Esophagus muscularis mucosa (tissue), 4 donors: ENCODE measurements around the gene MDGA2. TPM values are rescaled to one million over a fixed set of nuclear protein-coding genes. Genes with fewer than 3 reads are reported as not detected.

ENCODE experiments used
- DNase-seq: peaks from one replicate; pipeline ENCODE4 v3.0.0-alpha.2; 2017; ENCODE audit errors: extremely low spot score
- H3K27ac ChIP-seq, 4 donors: fragments of 200-600 bp; sonication (generic); replicated peaks in 1 of 4; 1 replicate in 3 of 4; 2 replicates in 1 of 4; pipeline ENCODE4 v1.5.1; 2016 to 2019; ENCODE audit warnings: mild to moderate bottlenecking in 1 of 4
- H3K27me3 ChIP-seq, 4 donors: fragments of 200-600 bp; sonication (generic); one replicate each; pipeline versions ENCODE4 v1.5.1 to v1.6.0; 2016 to 2019
- H3K36me3 ChIP-seq, 4 donors: fragments of 200-600 bp; sonication (generic); one replicate each; pipeline ENCODE4 v1.5.1; 2016 to 2019
- H3K4me1 ChIP-seq, 4 donors: fragments of 200-600 bp; sonication (generic); one replicate each; pipeline ENCODE4 v1.5.1; 2016 to 2019
- H3K4me3 ChIP-seq, 4 donors: fragments of 200-600 bp; sonication (generic); 1 replicate in 2 of 4; 2 replicates in 2 of 4; pipeline ENCODE4 v1.5.1; 2016 to 2019; ENCODE audit warnings: mild to moderate bottlenecking in 4 of 4, moderate library complexity in 1 of 4
- H3K9me3 ChIP-seq, 4 donors: fragments of 200-600 bp; sonication (generic); 1 replicate in 3 of 4; 2 replicates in 1 of 4; pipeline ENCODE4 v1.5.1; 2016 to 2019
- CTCF ChIP-seq, 3 experiments: fragments of 200-600 bp in 2 of 3; fragments of 450-650 bp in 1 of 3; sonication (generic) in 2 of 3; IDR thresholded peaks; one replicate each; pipeline ENCODE4 v1.5.1; 2017 to 2019; ENCODE audit warnings: antibody characterized with exemption in 3 of 3, mild to moderate bottlenecking in 2 of 3, moderate library complexity in 1 of 3
- EP300 ChIP-seq: sonication (generic); formaldehyde crosslinking; IDR thresholded peaks from one replicate; pipeline ENCODE4 v1.6.1; 2017; ENCODE audit warnings: antibody characterized with exemption
- POLR2A ChIP-seq: fragments of 450-650 bp; IDR thresholded peaks from one replicate; pipeline ENCODE4 v1.6.1; 2017; ENCODE audit warnings: antibody characterized with exemption, moderate library complexity, mild to moderate bottlenecking, low read depth
- POLR2AphosphoS5 ChIP-seq, 2 donors: sonication (generic); formaldehyde crosslinking; IDR thresholded peaks; one replicate each; pipeline ENCODE4 v1.6.1; 2017; ENCODE audit warnings: antibody characterized with exemption in 2 of 2
- WGBS: methylation state at CpG from one replicate; pipeline ENCODE4 v1.1.5; 2018; 5-methylcytosine and 5-hydroxymethylcytosine counted together
- intact Hi-C: fragments of 100-400 bp; cut with DNase I; formaldehyde crosslinking; loops from one replicate; pipeline ENCODE4 v1.15.1; 2023
- total RNA-seq, 4 donors: library from RNA; depleted of rRNA; stranded (reverse); fragments of >200 nt; gene quantifications; one replicate each; pipeline versions ENCODE4 v1.1.0 to v1.2.1, GENCODE V29; 2016

The MDGA2 gene
- total RNA-seq: under 1 TPM in 1 of 4 donors, not detected in 3; under 0.01 TPM

- H3K27me3 ChIP-seq: peaks cover 0 to 49% (median 11%) of the 10 kb centered on the region in 4 donors
- H3K27ac ChIP-seq: no peak within 1 kb of the TSS
- no peaks in the 10 kb centered on the region for H3K9me3 ChIP-seq
- WGBS: under 1% methylated on average over 43 of the region's 90 CpGs
- peaks cover 12 to 30% (median 28%) of the 10 kb centered on the region in 4 donors for H3K4me1 ChIP-seq
- peak within 1 kb of the TSS; percentile 33 to 51 (median 44) for H3K4me3 ChIP-seq
- no peak for DNase-seq
- intact Hi-C loops: no loop called here
- H3K36me3 ChIP-seq: no peaks in the 10 kb centered on the region
- no peak for TF ChIP-seq POLR2A
- no peak for TF ChIP-seq POLR2AphosphoS5 (IDR thresholded peaks at IDR 0.05)
- TF ChIP-seq EP300: no peak
- TF ChIP-seq CTCF (IDR thresholded peaks at IDR 0.05): no peak
Measured at GRCh38 chr14:47675466-47676314, at the start of gene MDGA2. Gene MDGA2, minus strand, starts transcription at chr14:47675605.

GRCh38 chr14:47722929-47723693 is 47.7 kb upstream of the MDGA2 start:
- no peak for TF ChIP-seq EP300
- no peak for TF ChIP-seq POLR2AphosphoS5 (IDR thresholded peaks at IDR 0.05)
- no peak for TF ChIP-seq POLR2A
- TF ChIP-seq CTCF (IDR thresholded peaks at IDR 0.05): no peak
- no peak for DNase-seq
- Histone ChIP-seq H3K4me3 (no peak overlapping the region), H3K4me1 (no peaks in the 10 kb centered on the region), H3K36me3 (no peaks in the 10 kb centered on the region), H3K27ac (no peak overlapping the region), H3K9me3 (no peaks in the 10 kb centered on the region), H3K27me3 (no peaks in the 10 kb centered on the region)
- intact Hi-C loops: no loop called here
- WGBS: 82% methylated on average over 2 of the region's 2 CpGs

- H3K36me3 ChIP-seq: no peaks in the 10 kb centered on the region
- DNase-seq: no peak
- H3K4me1 ChIP-seq: no peaks in the 10 kb centered on the region
- H3K27ac ChIP-seq: no peak overlapping the region
- TF ChIP-seq CTCF (IDR thresholded peaks at IDR 0.05) (no peak), EP300 (no peak)
- no peak overlapping the region for H3K4me3 ChIP-seq
- H3K27me3 ChIP-seq: no peaks in the 10 kb centered on the region
- intact Hi-C loops: no loop called here
- WGBS: 90% methylated on average over 4 of the region's 4 CpGs
- H3K9me3 ChIP-seq: peaks cover 0 to 3% (median 0%) of the 10 kb centered on the region in 4 donors
Measured at GRCh38 chr14:47720281-47720680, 44.9 kb upstream of the MDGA2 start.

- TF ChIP-seq EP300 (no peak), POLR2A (no peak), CTCF (IDR thresholded peaks at IDR 0.05) (no peak), POLR2AphosphoS5 (IDR thresholded peaks at IDR 0.05) (no peak)
- no peaks in the 10 kb centered on the region for H3K4me1 ChIP-seq
- H3K27me3 ChIP-seq: no peaks in the 10 kb centered on the region
- no peaks in the 10 kb centered on the region for H3K36me3 ChIP-seq
- DNase-seq: no peak
- no peak overlapping the region for H3K4me3 ChIP-seq
- H3K27ac ChIP-seq: no peak overlapping the region
- H3K9me3 ChIP-seq: peaks cover 0 to 3% (median 0%) of the 10 kb centered on the region in 4 donors
- 89% methylated on average over 3 of the region's 3 CpGs for WGBS
- intact Hi-C loops: no loop called here
Measured at GRCh38 chr14:47715330-47715729, 39.9 kb upstream of the MDGA2 start.
